ENCODE measurements around the gene MPHOSPH8. TPM values are rescaled to one million over a fixed set of nuclear protein-coding genes. Genes with fewer than 3 reads are reported as not detected.
"Not testable (repeated sequence)": the region's sequence is repeated elsewhere in the genome, so short reads cannot be mapped to it uniquely, and the experiment has no call there.

The MPHOSPH8 gene
- total RNA-seq, 1 donor from 2014 or later = 19.2 TPM

DNA sequence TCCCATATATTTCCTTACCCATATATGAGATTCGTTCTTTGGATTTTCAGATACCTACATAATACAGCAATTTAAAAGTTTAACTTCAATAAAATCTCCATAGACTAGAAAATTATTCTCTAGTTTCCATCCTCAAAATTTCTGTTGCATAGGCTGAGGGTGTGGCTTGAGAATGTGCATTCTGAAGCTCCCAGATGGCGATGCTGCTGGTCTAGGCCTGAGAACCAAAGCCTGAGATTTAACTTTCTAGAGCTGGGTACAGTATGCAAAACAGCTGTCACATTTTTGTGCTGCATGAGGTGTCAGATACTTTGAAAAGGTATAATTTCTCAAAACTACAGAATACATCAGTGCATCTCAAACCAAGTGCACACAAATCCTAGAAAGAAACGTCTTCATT is 42.7 kb downstream of the MPHOSPH8 start:
- Mint-ChIP-seq H3K36me3 (ENCODE audit: low read depth, unreplicated experiment) (peaks cover 26% of the 10 kb centered on the region), H3K9me3 (ENCODE audit: unreplicated experiment) (no peaks in the 10 kb centered on the region), H3K27ac (ENCODE audit: unreplicated experiment) (no peak overlapping the region), H3K27me3 (ENCODE audit: unreplicated experiment) (peaks cover 1% of the 10 kb centered on the region), H3K4me1 (ENCODE audit: unreplicated experiment) (peaks cover 13% of the 10 kb centered on the region), H3K4me3 (ENCODE audit: unreplicated experiment) (no peak overlapping the region)
- no peak for DNase-seq (ENCODE audit: low spot score)
- TF ChIP-seq, protein P1, sequence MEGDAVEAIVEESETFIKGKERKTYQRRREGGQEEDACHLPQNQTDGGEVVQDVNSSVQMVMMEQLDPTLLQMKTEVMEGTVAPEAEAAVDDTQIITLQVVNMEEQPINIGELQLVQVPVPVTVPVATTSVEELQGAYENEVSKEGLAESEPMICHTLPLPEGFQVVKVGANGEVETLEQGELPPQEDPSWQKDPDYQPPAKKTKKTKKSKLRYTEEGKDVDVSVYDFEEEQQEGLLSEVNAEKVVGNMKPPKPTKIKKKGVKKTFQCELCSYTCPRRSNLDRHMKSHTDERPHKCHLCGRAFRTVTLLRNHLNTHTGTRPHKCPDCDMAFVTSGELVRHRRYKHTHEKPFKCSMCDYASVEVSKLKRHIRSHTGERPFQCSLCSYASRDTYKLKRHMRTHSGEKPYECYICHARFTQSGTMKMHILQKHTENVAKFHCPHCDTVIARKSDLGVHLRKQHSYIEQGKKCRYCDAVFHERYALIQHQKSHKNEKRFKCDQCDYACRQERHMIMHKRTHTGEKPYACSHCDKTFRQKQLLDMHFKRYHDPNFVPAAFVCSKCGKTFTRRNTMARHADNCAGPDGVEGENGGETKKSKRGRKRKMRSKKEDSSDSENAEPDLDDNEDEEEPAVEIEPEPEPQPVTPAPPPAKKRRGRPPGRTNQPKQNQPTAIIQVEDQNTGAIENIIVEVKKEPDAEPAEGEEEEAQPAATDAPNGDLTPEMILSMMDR (IDR thresholded peaks at IDR 0.05; ENCODE audit: unreplicated experiment) = no peak

- Mint-ChIP-seq H3K27me3 (ENCODE audit: unreplicated experiment) (peaks cover 1% of the 10 kb centered on the region), H3K4me3 (ENCODE audit: unreplicated experiment) (no peak overlapping the region), H3K36me3 (ENCODE audit: low read depth, unreplicated experiment) (peaks cover 6% of the 10 kb centered on the region), H3K27ac (ENCODE audit: unreplicated experiment) (peak overlapping the region; percentile 27), H3K4me1 (ENCODE audit: unreplicated experiment) (peaks cover 23% of the 10 kb centered on the region), H3K9me3 (ENCODE audit: unreplicated experiment) (no peaks in the 10 kb centered on the region)
- DNase-seq (ENCODE audit: low spot score) = no peak
- TF ChIP-seq, protein P1 (IDR thresholded peaks at IDR 0.05; ENCODE audit: unreplicated experiment) = no peak
Observed at GRCh38 chr13:19680751-19681150, 47.3 kb downstream of the MPHOSPH8 start.

GRCh38 chr13:19681517-19681916 is 48.1 kb downstream of the MPHOSPH8 start:
- H3K36me3 Mint-ChIP-seq (ENCODE audit: low read depth, unreplicated experiment) = peaks cover 6% of the 10 kb centered on the region
- TF ChIP-seq, protein P1 (IDR thresholded peaks at IDR 0.05; ENCODE audit: unreplicated experiment) = no peak
- no peak overlapping the region for H3K4me3 Mint-ChIP-seq (ENCODE audit: unreplicated experiment)
- peaks cover 23% of the 10 kb centered on the region for H3K4me1 Mint-ChIP-seq (ENCODE audit: unreplicated experiment)
- H3K27ac Mint-ChIP-seq (ENCODE audit: unreplicated experiment) = peak overlapping the region; percentile 70
- DNase-seq (ENCODE audit: low spot score) = no peak
- H3K9me3 Mint-ChIP-seq (ENCODE audit: unreplicated experiment) = no peaks in the 10 kb centered on the region
- no peaks in the 10 kb centered on the region for H3K27me3 Mint-ChIP-seq (ENCODE audit: unreplicated experiment)

DNA sequence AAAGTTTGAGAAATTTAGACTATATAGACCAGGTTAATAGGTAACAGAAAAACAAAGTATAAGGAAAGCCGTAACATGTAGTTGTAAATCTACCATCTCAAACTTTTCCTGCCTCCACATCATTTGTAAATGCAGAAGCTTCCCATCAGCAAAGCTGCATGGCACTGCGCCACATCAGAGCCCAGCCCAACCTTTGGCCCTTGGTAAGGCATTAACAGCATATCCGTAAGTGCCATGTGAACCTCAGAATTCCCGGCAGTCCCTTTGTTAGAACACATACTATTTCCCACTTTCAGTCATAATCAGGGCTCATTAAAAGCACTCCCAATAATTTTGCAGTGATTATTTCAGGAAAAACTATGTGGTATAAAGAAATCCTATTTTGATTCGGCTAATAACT is 51.6 kb downstream of the MPHOSPH8 start:
- no peaks in the 10 kb centered on the region for H3K27me3 Mint-ChIP-seq (ENCODE audit: unreplicated experiment)
- no peaks in the 10 kb centered on the region for H3K9me3 Mint-ChIP-seq (ENCODE audit: unreplicated experiment)
- H3K4me3 Mint-ChIP-seq (ENCODE audit: unreplicated experiment) = no peak overlapping the region
- TF ChIP-seq, protein P1 (IDR thresholded peaks at IDR 0.05; ENCODE audit: unreplicated experiment) = no peak
- peaks cover 18% of the 10 kb centered on the region for H3K4me1 Mint-ChIP-seq (ENCODE audit: unreplicated experiment)
- no peak for DNase-seq (ENCODE audit: low spot score)
- H3K27ac Mint-ChIP-seq (ENCODE audit: unreplicated experiment) = no peak overlapping the region
- no peaks in the 10 kb centered on the region for H3K36me3 Mint-ChIP-seq (ENCODE audit: low read depth, unreplicated experiment)

DNA sequence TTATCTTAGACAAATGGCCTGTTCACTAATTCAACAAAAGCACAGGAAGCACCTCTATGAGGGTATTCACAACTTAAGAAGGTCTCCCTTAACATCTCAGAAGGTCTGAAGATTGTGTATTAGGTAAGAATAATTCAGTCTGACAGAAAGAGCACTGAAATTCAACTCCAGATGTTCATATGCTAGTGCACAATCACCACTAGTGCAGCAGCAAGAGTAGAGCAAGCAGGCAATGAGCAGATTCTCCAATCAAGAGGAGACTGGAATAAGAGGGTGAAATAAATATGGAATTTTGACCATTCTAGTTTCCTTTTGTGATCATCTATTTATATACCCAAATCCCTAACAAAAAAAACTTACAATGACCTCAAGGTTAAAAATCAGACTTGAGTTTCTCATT is 52.0 kb downstream of the MPHOSPH8 start:
- TF ChIP-seq, protein P1 (IDR thresholded peaks at IDR 0.05; ENCODE audit: unreplicated experiment) = no peak
- no peak for DNase-seq (ENCODE audit: low spot score)
- Mint-ChIP-seq H3K4me3 (ENCODE audit: unreplicated experiment) (no peak overlapping the region), H3K4me1 (ENCODE audit: unreplicated experiment) (peaks cover 20% of the 10 kb centered on the region), H3K27ac (ENCODE audit: unreplicated experiment) (peak overlapping the region; percentile 16), H3K27me3 (ENCODE audit: unreplicated experiment) (no peaks in the 10 kb centered on the region), H3K9me3 (ENCODE audit: unreplicated experiment) (no peaks in the 10 kb centered on the region), H3K36me3 (ENCODE audit: low read depth, unreplicated experiment) (no peaks in the 10 kb centered on the region)

DNA sequence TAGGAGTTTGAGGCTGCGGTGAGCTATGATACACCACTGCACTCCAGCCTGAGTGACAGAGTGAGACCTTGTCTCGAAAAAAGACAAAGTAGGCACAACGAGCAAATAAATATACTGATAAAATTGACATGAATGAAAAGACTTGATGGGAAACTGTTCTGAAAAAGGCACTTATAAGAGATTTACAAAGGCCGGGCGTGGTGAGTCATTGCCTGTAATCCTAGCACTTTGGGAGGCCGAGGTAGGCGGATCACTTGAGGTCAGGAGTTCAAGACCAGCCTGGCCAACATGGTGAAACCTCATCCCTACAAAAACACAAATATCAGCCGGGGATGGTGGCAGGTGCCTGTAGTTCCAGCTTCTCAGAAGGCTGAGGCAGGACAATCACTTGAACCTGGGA is 58.0 kb downstream of the MPHOSPH8 start:
- not testable (repeated sequence) for DNase-seq (ENCODE audit: low spot score); H3K9me3 Mint-ChIP-seq (ENCODE audit: unreplicated experiment); H3K36me3 Mint-ChIP-seq (ENCODE audit: low read depth, unreplicated experiment); H3K4me3 Mint-ChIP-seq (ENCODE audit: unreplicated experiment); H3K4me1 Mint-ChIP-seq (ENCODE audit: unreplicated experiment); H3K27me3 Mint-ChIP-seq (ENCODE audit: unreplicated experiment)
- H3K27ac Mint-ChIP-seq (ENCODE audit: unreplicated experiment) = peak overlapping the region; percentile 7

Data from endothelial cell (in vitro differentiated cells).